ENCODE measurements around the gene ACTRT2. TPM values are rescaled to one million over a fixed set of nuclear protein-coding genes. Genes with fewer than 3 reads are reported as not detected.

The ACTRT2 gene
- total and polyA plus RNA-seq, 2 experiments from 2014 or later: not detected

GRCh38 chr1:3033790-3034090, 12.5 kb downstream of the ACTRT2 start (continued):
- TF ChIP-seq REST (IDR thresholded peaks at IDR 0.05; ENCODE audit: unreplicated experiment) (no peak), NANOG (IDR thresholded peaks at IDR 0.05; ENCODE audit: borderline replicate concordance) (no peak), POLR2AphosphoS5 (IDR thresholded peaks at IDR 0.05; ENCODE audit: low read depth) (no peak), STAT1 (IDR thresholded peaks at IDR 0.05; ENCODE audit: unreplicated experiment) (no peak), EZH2phosphoT487 (IDR thresholded peaks at IDR 0.05; ENCODE audit: unreplicated experiment) (no peak), CREB1 (CRISPR knock-in tag; IDR thresholded peaks at IDR 0.05; ENCODE audit: low read depth) (no peak), ZNF114 (CRISPR knock-in tag; IDR thresholded peaks at IDR 0.05) (no peak), CTCF (conservative IDR thresholded peaks at IDR 0.05; ENCODE audit: low read depth in 2 of 2) (no peak)

- no peak overlapping the region for H3K27ac ChIP-seq (ENCODE audit: low read depth)
- H3K4me1 ChIP-seq (ENCODE audit: insufficient read depth): no peaks in the 10 kb centered on the region
- Mint-ChIP-seq H3K36me3 (ENCODE audit: low read depth) (no peaks in the 10 kb centered on the region), H3K27me3 (ENCODE audit: insufficient read depth, low read depth, poor library complexity) (peaks cover 13% of the 10 kb centered on the region), H3K4me1 (peaks cover 3% of the 10 kb centered on the region; the same call in 2 of the 3 replicates), H3K9me3 (no peaks in the 10 kb centered on the region), H3K4me3 (no peak overlapping the region), H3K27ac (no peak overlapping the region)
- no peaks in the 10 kb centered on the region for H4K20me1 ChIP-seq (replicated peaks; ENCODE audit: insufficient read depth)
- H3F3A ChIP-seq (replicated peaks; ENCODE audit: low read depth): no peaks in the 10 kb centered on the region
- H3K79me2 ChIP-seq (replicated peaks; ENCODE audit: insufficient read depth): no peaks in the 10 kb centered on the region
- no peak overlapping the region for H3K4me3 ChIP-seq
- DNase-seq (ENCODE audit: low spot score) (no peak), ATAC-seq (no peak)
- H3K27me3 ChIP-seq (ENCODE audit: insufficient read depth): no peaks in the 10 kb centered on the region
- no peaks in the 10 kb centered on the region for H3K36me3 ChIP-seq (ENCODE audit: insufficient read depth)
- H2AFZ ChIP-seq: no peak overlapping the region
- no peaks in the 10 kb centered on the region for H3K9me2 ChIP-seq (ENCODE audit: insufficient read depth)
- H3K4me2 ChIP-seq: no peak overlapping the region
- no peak for TF ChIP-seq EZH2phosphoT487 (IDR thresholded peaks at IDR 0.05; ENCODE audit: unreplicated experiment)
- TF ChIP-seq JUNB (IDR thresholded peaks at IDR 0.05; ENCODE audit: unreplicated experiment): no peak
- no peak for TF ChIP-seq REST (IDR thresholded peaks at IDR 0.05; ENCODE audit: unreplicated experiment)
- no peak for TF ChIP-seq STAT1 (IDR thresholded peaks at IDR 0.05; ENCODE audit: unreplicated experiment)
- no peak for TF ChIP-seq ZNF331 (CRISPR knock-in tag; IDR thresholded peaks at IDR 0.05; ENCODE audit: low read depth)
- no peak for TF ChIP-seq POLR2AphosphoS5 (IDR thresholded peaks at IDR 0.05; ENCODE audit: low read depth)
- TF ChIP-seq ZNF114 (CRISPR knock-in tag; IDR thresholded peaks at IDR 0.05): no peak
- no peak for TF ChIP-seq CREB1 (CRISPR knock-in tag; IDR thresholded peaks at IDR 0.05; ENCODE audit: low read depth)
- no peak for TF ChIP-seq NANOG (IDR thresholded peaks at IDR 0.05; ENCODE audit: borderline replicate concordance)
- TF ChIP-seq ETS1 (IDR thresholded peaks at IDR 0.05): no peak
- no peak for TF ChIP-seq CTCF (conservative IDR thresholded peaks at IDR 0.05; ENCODE audit: low read depth in 2 of 2)
- no peak for TF ChIP-seq EZH2 (IDR thresholded peaks at IDR 0.05; ENCODE audit: low read depth, unreplicated experiment)
Observed at GRCh38 chr1:3034162-3034561, 12.9 kb downstream of the ACTRT2 start.

All from GM23338 (cell line).